Duodenal mucosa (tissue), 2 donors: ENCODE data around the gene TP53BP2.

Source experiments
- H3K27ac ChIP-seq: one replicate; pipeline ENCODE4 v1.7.0; 2013; ENCODE audit warnings: low read depth, low read length
- H3K27me3 ChIP-seq, 2 donors: one replicate each; pipeline ENCODE4 v1.7.0; 2013; ENCODE audit warnings: low read length in 2 of 2, control low read depth in 1 of 2; ENCODE audit not compliant: insufficient read depth in 2 of 2, control insufficient read depth in 1 of 2
- H3K36me3 ChIP-seq, 2 donors: one replicate each; pipeline ENCODE4 v1.7.0; 2013; ENCODE audit warnings: low read length in 2 of 2, control low read depth in 1 of 2; ENCODE audit not compliant: insufficient read depth in 2 of 2, control insufficient read depth in 1 of 2
- H3K4me1 ChIP-seq, 2 donors: one replicate each; pipeline ENCODE4 v1.7.0; 2013; ENCODE audit warnings: low read length in 2 of 2, control low read depth in 1 of 2; ENCODE audit not compliant: insufficient read depth in 2 of 2, control insufficient read depth in 1 of 2
- H3K4me3 ChIP-seq, 2 donors: one replicate each; pipeline ENCODE4 v1.7.0; 2013; ENCODE audit warnings: low read length in 2 of 2, low read depth in 1 of 2
- H3K9ac ChIP-seq, 2 donors: one replicate each; pipeline ENCODE4 v1.7.0; 2013; ENCODE audit warnings: low read length in 2 of 2, low read depth in 1 of 2
- H3K9me3 ChIP-seq, 2 donors: one replicate each; pipeline ENCODE4 v1.7.0; 2013; ENCODE audit warnings: low read length in 2 of 2, control low read depth in 1 of 2; ENCODE audit not compliant: control insufficient read depth in 1 of 2

TP53BP2 gene

GRCh38 chr1:223756806-223757700, 88.7 kb downstream of the TP53BP2 start:
- Histone ChIP-seq H3K9me3 (no peaks in the 10 kb centered on the region), H3K36me3 (peaks cover 55 to 68% of the 10 kb centered on the region in 2 donors), H3K4me3 (no peak overlapping the region), H3K9ac (no peak overlapping the region), H3K27me3 (no peaks in the 10 kb centered on the region), H3K4me1 (no peaks in the 10 kb centered on the region), H3K27ac (no peak overlapping the region)

- Histone ChIP-seq H3K27ac (no peak overlapping the region), H3K4me1 (peaks cover 0 to 2% of the 10 kb centered on the region in 2 donors), H3K36me3 (peaks cover 52 to 74% of the 10 kb centered on the region in 2 donors), H3K9me3 (no peaks in the 10 kb centered on the region), H3K9ac (no peak overlapping the region), H3K27me3 (no peaks in the 10 kb centered on the region), H3K4me3 (no peak overlapping the region)
Observed at GRCh38 chr1:223755992-223756775, 89.6 kb downstream of the TP53BP2 start.

GRCh38 chr1:223755432-223755792, 90.3 kb downstream of the TP53BP2 start:
- peaks cover 45 to 76% of the 10 kb centered on the region in 2 donors for H3K36me3 ChIP-seq
- no peaks in the 10 kb centered on the region for H3K9me3 ChIP-seq
- H3K9ac ChIP-seq: no peak overlapping the region
- H3K27me3 ChIP-seq: no peaks in the 10 kb centered on the region
- H3K4me3 ChIP-seq: no peak overlapping the region
- peaks cover 0 to 6% of the 10 kb centered on the region in 2 donors for H3K4me1 ChIP-seq
- H3K27ac ChIP-seq: no peak overlapping the region

GRCh38 chr1:223754681-223755431, 90.9 kb downstream of the TP53BP2 start:
- no peak overlapping the region for H3K9ac ChIP-seq
- no peaks in the 10 kb centered on the region for H3K27me3 ChIP-seq
- no peak overlapping the region for H3K4me3 ChIP-seq
- peaks cover 40 to 70% of the 10 kb centered on the region in 2 donors for H3K36me3 ChIP-seq
- H3K4me1 ChIP-seq: peaks cover 0 to 6% of the 10 kb centered on the region in 2 donors
- H3K27ac ChIP-seq: no peak overlapping the region
- no peaks in the 10 kb centered on the region for H3K9me3 ChIP-seq

GRCh38 chr1:223752721-223753515, 92.8 kb downstream of the TP53BP2 start:
- Histone ChIP-seq H3K4me1 (peaks cover 10 to 19% of the 10 kb centered on the region in 2 donors), H3K27me3 (no peaks in the 10 kb centered on the region), H3K4me3 (no peak overlapping the region), H3K27ac (no peak overlapping the region), H3K36me3 (peaks cover 31 to 67% of the 10 kb centered on the region in 2 donors), H3K9me3 (no peaks in the 10 kb centered on the region), H3K9ac (no peak overlapping the region)

- no peaks in the 10 kb centered on the region for H3K27me3 ChIP-seq
- H3K9me3 ChIP-seq: no peaks in the 10 kb centered on the region
- no peak overlapping the region for H3K9ac ChIP-seq
- peaks cover 17 to 23% of the 10 kb centered on the region in 2 donors for H3K4me1 ChIP-seq
- H3K36me3 ChIP-seq: peaks cover 38 to 65% of the 10 kb centered on the region in 2 donors
- no peak overlapping the region for H3K4me3 ChIP-seq
- no peak overlapping the region for H3K27ac ChIP-seq
Observed at GRCh38 chr1:223751696-223752095, 94.1 kb downstream of the TP53BP2 start.

GRCh38 chr1:223750730-223751570, 94.8 kb downstream of the TP53BP2 start:
- Histone ChIP-seq H3K27ac (no peak overlapping the region), H3K9ac (no peak overlapping the region), H3K4me3 (no peak overlapping the region), H3K4me1 (peaks cover 17 to 23% of the 10 kb centered on the region in 2 donors), H3K9me3 (no peaks in the 10 kb centered on the region), H3K36me3 (peaks cover 32 to 63% of the 10 kb centered on the region in 2 donors), H3K27me3 (no peaks in the 10 kb centered on the region)

GRCh38 chr1:223748773-223749733, 96.7 kb downstream of the TP53BP2 start:
- Histone ChIP-seq H3K4me3 (peak overlapping the region; percentile 69 to 70), H3K9me3 (no peaks in the 10 kb centered on the region)

More at GRCh38 chr1:223748773-223749733, 96.7 kb downstream of the TP53BP2 start:
- no peaks in the 10 kb centered on the region for H3K27me3 ChIP-seq
- H3K9ac ChIP-seq: peak overlapping the region; percentile 58 to 64
- peak overlapping the region; percentile 36 for H3K27ac ChIP-seq
- peaks cover 17 to 23% of the 10 kb centered on the region in 2 donors for H3K4me1 ChIP-seq
- peaks cover 20 to 53% of the 10 kb centered on the region in 2 donors for H3K36me3 ChIP-seq
